GM19043 (cell line): ENCODE data around the gene C5AR1.
"Not testable (repeated sequence)": the region's sequence is repeated elsewhere in the genome, so short reads cannot be mapped to it uniquely, and the experiment has no call there.

Source experiments
- ATAC-seq: cut with Tn5 transposase; IDR thresholded peaks from one replicate; pipeline ENCODE4 v1.9.1; 2021; ENCODE audit warnings: low read depth; ENCODE audit not compliant: unreplicated experiment

C5AR1 gene

DNA sequence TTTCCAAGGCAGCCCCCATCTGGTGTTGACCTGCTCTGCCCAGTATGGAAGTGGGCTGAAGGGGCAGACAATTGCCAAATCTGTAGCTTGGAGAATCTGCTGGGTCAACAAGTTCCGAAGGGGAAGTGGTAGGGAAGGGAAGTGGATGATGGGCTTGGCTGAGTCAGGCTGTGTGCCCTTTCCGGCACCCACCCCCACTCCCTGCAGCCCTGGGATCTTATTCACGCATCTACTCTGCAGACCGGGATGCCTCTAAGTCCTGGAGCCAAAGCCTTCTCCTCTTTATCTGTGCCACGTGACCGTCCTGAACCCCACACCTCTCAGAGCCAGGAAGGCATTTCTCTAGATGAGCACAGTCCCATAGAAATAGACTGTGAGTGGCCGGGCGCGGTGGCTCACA, 14.8 kb downstream of the C5AR1 start:
- no peak for ATAC-seq

GRCh38 chr19:47330466-47330869, 20.8 kb downstream of the C5AR1 start:
- no peak for ATAC-seq

DNA sequence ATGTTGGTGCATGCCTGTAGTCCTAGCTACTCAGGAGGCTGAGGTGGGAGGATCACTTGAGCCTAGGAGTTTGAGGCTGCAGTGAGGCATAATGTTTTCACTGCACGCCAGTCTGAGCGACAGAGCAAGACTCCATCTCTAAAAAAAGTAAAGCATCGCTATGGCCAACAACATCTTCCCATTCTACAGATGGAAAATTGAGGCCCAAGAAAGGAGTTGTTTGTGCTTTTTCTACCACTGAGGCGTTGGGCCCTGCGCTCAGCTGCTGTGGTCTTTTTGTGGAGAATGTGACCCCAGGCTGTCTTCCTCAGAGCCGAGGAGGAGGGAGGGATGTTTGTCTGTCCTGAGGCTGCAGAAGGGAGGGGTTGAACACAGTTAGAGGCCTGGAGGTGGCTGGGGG, 21.8 kb downstream of the C5AR1 start:
- no peak for ATAC-seq

- ATAC-seq, result no peak
These were observed 22.4 kb downstream of the C5AR1 start, which contains the start of gene C5AR2 for GRCh38 chr19:47331931-47332547. C5AR2 (plus strand) TSS chr19:47332175; CDS start chr19:47340800, 8,625 bp downstream.

GRCh38 chr19:47336765-47337718, 27.4 kb downstream of the C5AR1 start:
- not testable (repeated sequence) for ATAC-seq

- ATAC-seq, result no peak
These were observed 29.7 kb downstream of the C5AR1 start for GRCh38 chr19:47339196-47339880.

DNA sequence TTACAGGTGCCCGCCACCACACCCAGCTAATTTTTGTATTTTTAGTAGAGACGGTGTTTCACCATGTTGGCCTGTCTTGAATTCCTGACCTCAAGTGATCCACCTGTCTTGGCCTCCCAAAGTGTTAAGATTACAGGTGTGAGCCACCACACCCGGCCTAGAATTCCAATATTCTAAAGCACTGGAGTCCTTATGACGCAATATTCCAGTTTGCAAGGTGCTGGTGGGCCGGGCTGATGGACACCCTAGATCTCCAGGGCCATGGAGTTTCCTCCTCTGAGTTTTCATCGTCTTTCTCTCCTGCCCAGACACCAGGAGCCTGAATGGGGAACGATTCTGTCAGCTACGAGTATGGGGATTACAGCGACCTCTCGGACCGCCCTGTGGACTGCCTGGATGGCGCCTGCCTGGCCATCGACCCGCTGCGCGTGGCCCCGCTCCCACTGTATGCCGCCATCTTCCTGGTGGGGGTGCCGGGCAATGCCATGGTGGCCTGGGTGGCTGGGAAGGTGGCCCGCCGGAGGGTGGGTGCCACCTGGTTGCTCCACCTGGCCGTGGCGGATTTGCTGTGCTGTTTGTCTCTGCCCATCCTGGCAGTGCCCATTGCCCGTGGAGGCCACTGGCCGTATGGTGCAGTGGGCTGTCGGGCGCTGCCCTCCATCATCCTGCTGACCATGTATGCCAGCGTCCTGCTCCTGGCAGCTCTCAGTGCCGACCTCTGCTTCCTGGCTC, 31.0 kb downstream of the C5AR1 start:
- no peak for ATAC-seq

DNA sequence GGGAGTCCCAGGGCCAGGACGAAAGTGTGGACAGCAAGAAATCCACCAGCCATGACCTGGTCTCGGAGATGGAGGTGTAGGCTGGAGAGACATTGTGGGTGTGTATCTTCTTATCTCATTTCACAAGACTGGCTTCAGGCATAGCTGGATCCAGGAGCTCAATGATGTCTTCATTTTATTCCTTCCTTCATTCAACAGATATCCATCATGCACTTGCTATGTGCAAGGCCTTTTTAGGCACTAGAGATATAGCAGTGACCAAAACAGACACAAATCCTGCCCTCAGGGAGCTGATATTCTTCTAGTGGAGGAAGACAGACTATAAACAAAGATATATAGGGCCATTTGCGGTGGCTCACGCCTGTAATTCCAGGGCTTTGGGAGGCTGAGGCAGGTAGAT, 32.1 kb downstream of the C5AR1 start:
- no peak for ATAC-seq

- ATAC-seq, result no peak
These were observed 33.6 kb downstream of the C5AR1 start for GRCh38 chr19:47343194-47343802.

DNA sequence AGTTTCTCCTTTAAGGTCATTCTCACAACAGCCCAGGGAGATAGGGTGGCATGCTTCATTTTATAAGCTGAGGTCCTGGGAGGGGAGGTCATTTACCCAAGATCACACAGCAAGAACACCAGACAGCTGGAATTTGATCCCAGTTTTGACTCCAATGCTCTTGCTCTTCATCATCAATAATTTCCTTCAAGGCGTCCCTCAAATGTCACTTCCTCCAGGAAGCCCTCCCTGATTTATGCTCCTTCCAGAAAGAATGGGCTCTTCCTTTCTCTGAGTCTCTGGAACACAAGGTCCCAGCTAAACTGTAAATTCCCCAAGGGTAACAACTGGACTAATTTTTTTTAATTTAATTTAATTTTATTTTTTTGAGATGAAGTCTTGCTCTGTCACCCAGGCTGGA, 34.8 kb downstream of the C5AR1 start:
- ATAC-seq, result no peak

- ATAC-seq, result not testable (repeated sequence)
These were observed 36.4 kb downstream of the C5AR1 start for GRCh38 chr19:47346024-47346423.

DNA sequence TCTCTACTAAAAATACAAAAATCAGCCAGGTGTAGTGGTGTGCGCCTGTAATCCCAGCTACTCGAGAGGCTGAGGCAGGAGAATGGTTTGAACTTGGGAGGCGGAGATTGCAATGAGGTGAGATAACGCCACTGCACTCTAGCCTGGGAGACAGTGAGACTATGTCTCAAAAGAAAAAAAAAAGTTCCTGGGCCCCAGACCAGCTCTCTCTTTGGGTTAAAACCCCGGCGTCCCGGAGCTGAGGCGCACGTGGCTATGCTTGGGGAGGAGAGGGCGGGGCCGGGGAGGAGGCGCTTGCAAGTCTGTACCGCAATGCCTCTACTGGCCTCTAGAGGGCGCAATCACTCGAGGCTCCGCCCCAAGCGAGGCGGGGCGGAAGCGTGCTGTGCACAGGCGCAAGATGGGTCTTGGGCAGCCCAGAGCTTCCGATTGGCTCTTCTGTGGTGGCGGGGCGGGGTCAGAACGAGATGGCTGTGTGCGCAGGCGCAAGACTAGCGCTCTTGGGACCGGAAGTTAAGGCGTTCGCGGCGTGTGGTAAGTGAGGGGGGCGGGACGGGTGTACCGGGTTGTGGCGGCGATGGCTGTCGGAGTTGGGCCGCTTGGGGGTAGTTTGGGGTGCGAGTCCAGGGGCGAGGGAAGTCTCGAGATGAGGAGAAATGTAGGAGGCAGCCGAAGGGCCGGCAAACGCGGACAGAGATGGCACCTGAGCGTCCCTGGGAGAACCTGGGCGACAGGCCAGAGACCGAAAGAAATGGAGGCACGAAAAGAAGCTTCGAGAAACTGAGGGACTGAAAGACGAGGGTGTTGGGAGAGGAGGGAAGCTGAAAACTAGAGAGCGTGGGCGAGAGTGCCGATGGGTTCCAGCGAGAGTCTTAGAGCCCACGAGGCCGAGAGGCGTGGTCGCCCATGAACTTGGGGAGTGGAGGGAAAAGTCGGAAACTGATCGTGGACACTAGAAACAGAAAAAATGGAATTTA, 39.4 kb downstream of the C5AR1 start, which contains the start of gene DHX34:
TSS of gene DHX34 (plus strand) at position 497 of the 977 bp plus-strand sequence. CDS start 3,716 bp downstream, outside the sequence.
- peak; percentile 96 for ATAC-seq

DNA sequence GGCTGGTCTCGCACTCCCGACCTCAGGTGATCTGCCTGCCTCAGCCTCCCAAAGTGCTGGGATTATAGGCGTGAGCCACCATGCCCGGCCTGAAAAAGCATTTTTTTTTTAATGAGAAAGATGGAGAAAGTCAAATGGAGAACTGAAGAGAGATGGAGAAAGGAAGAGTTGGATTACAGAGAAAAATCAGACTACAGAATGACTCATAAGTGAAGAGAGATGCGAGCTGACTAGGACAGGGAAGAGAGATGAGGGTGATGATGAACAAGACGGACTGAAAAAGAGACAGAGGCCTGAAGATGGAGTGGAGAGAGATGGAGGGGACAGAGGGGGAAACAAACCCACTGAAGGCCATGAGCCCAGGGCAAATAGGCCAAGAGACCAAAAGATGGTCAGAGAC, 41.0 kb downstream of the C5AR1 start:
- no peak for ATAC-seq

DNA sequence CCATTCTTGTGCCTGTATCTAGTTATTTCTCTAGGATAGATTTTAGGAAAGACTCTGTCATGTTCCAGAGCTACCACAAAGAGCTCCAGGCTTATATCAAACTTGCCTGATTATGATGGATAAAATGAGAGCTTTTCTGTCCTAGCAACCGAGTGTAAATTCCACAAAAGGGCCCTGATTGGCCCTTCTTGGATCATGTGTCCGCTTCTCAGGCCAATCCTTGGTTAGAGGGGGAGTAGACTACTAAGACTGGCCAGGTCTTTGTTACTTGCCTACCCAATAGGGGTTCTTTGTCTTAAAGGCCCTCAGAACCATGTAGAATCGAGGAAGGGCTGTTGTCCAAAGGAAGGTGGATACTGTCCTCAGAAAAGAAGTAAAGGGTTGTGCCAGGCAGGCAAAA, 41.9 kb downstream of the C5AR1 start:
- no peak for ATAC-seq

DNA sequence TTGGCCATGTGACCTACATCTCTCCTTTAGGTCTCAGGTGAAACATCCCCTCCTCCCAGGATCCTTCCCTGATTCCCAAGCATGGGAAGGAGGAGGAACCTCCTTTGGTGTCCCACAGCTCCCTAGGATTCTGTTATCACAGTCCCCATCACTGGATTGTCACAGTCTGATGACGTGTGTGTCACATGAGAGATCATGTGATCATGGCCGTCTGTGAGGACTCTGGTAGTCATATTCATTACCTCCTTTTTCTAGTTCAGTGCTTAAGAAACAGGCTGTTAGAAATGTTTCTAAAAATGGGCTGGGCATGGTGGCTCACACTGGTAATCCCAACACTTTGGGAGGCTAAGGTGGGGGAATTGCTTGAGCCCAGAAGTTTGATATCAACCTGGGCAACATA, 42.4 kb downstream of the C5AR1 start:
- ATAC-seq, result no peak

- no peak for ATAC-seq
These were observed 43.6 kb downstream of the C5AR1 start for GRCh38 chr19:47353307-47353712.

GRCh38 chr19:47356900-47357299, 47.2 kb downstream of the C5AR1 start:
- no peak for ATAC-seq

DNA sequence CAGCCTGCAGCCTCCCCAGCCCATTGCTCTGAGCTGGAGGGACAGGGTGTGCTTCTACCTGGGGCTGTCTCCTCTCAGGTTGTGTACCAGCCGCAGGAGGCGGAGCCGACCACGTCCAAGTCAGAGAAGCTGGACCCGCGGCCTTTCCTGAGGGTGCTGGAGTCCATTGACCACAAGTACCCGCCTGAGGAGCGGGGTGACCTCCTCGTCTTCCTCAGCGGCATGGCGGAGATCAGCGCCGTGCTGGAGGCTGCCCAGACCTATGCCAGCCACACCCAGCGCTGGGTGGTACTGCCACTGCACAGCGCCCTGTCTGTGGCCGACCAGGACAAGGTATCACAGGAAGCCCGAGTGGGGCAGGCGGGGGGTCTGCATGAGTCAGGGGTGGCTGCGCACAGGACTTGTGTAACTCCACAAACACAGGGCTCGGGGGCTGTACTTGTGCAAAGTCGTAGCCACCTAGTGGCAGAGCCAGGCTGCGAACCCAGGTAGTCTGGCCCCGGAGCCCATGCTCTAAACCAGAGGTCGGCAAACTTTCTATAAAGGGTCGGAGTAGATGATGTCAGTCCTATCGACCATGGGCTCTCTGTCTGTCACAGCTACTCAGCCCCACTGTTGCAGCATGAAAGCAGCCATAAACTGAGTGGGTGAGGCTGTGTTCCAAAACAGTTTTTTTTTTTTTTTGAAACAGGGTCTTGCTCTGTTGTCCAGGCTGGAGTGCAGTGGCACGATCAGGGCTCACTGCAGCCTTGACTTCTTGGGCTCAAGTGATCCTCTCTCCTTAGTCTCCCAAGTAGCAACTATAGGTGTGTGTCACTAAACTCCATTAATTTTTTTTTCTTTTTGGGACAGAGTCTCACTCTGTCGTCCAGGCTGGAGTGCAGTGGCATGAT, 48.4 kb downstream of the C5AR1 start:
- ATAC-seq, result no peak
